Measurements from ENCODE around the gene ARFGAP1.

Gene ARFGAP1

DNA sequence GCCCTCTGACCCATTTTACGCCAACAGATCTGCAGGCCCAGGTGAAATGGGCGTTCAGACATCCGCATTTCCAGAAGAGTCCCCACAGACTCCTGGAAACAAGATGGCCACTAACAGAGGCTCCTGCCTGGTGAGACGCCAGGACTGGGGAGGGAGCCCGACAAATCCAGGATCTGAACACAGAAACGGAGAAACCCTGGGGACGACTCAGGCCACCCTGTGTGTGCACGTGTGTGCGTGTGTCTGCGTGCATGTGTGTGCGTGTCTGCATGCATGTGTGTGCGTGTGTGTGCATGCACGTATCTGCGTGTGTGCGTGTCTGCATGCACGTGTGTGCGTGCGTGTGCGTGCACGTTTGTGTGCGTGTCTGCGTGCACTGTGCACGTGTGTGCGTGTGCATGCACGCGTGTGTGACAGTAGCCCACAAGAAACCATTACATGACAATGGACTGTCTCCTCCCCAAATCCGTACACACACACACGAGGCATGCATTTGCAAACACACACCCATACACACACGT is 63.7 kb downstream of the ARFGAP1 start:
- no peak for DNase-seq

- no peak for DNase-seq
These were observed 65.3 kb downstream of the ARFGAP1 start for GRCh38 chr20:63337786-63338420.
